Fibroblast of pulmonary artery (primary cell): ENCODE measurements around the gene POP7.

Experiments
- DNase-seq: peaks from one replicate; pipeline ENCODE4 v3.0.0-alpha.2; 2010; ENCODE audit warnings: low read depth
- H3K4me3 ChIP-seq: replicated peaks from 2 replicates; pipeline ENCODE4 v1.5.1; 2011; ENCODE audit warnings: low read depth, mild to moderate bottlenecking, control low read depth, low read length, moderate library complexity
- TF ChIP-seq, protein P1 (sequence below): IDR thresholded peaks from 2 replicates; pipeline ENCODE4 v1.5.1; 2011; ENCODE audit warnings: mild to moderate bottlenecking, control low read depth, low read length, inconsistent platforms; ENCODE audit errors: missing control alignments

The POP7 gene

DNA sequence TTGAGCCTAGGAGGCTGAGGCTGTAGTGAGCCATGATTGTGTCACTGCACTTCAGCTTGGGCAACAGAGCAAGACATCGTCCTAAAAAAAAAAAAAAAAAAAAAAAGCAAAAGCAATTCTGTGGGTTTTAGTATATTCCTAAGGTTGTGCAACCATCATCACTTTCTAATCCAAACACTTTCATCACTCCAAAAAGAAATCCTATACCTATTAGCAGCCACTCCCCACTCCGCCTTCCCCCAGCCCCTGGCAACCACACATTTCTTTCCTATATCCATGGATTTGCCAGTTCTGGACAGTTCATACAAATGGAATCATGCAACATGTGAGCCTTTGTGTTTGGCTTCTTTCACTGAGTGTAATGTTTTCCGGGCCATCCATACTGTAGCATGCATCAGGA is 47.8 kb downstream of the POP7 start:
- TF ChIP-seq, protein P1, sequence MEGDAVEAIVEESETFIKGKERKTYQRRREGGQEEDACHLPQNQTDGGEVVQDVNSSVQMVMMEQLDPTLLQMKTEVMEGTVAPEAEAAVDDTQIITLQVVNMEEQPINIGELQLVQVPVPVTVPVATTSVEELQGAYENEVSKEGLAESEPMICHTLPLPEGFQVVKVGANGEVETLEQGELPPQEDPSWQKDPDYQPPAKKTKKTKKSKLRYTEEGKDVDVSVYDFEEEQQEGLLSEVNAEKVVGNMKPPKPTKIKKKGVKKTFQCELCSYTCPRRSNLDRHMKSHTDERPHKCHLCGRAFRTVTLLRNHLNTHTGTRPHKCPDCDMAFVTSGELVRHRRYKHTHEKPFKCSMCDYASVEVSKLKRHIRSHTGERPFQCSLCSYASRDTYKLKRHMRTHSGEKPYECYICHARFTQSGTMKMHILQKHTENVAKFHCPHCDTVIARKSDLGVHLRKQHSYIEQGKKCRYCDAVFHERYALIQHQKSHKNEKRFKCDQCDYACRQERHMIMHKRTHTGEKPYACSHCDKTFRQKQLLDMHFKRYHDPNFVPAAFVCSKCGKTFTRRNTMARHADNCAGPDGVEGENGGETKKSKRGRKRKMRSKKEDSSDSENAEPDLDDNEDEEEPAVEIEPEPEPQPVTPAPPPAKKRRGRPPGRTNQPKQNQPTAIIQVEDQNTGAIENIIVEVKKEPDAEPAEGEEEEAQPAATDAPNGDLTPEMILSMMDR, result no peak
- no peak overlapping the region for H3K4me3 ChIP-seq
- no peak for DNase-seq
